ENCODE results near the gene ORMDL1. TPM values are rescaled to one million over a fixed set of nuclear protein-coding genes. Genes with fewer than 3 reads are reported as not detected.

ORMDL1 gene
- total RNA-seq, 3 donors from 2014 or later, result 41.9 to 47.2 (median 44.5) TPM

DNA sequence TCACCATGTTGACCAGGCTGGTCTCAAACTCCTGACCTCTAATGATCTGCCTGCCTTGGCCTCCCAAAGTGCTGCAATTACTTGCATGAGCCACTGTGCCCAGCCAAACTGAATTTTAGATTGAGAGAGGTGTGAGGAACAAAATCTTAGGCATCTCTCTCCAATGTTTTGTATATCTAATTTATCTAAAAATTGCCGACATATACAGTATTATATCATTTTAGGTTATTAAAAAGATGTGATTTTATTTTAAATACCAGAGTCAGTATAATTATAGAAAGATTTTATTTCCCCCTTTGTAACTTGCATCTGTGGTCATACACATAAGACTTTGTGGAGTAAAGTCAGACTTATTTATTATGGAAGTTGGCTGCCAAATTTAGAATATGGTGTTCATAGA is 10.2 kb upstream of the ORMDL1 start:
- ATAC-seq (no peak), DNase-seq (no peak)
- no peaks in the 10 kb centered on the region for H3K9me3 ChIP-seq
- intact Hi-C loops (cut with DNase I, micrococcal nuclease), result no loop called here
- no peaks in the 10 kb centered on the region for H3K4me1 ChIP-seq (ENCODE audit: low read depth)
- H3K4me3 ChIP-seq, result no peak overlapping the region
- TF ChIP-seq CTCF (IDR thresholded peaks at IDR 0.05), result no peak
- no peaks in the 10 kb centered on the region for H3K36me3 ChIP-seq (ENCODE audit: low read depth)

- TF ChIP-seq CTCF (IDR thresholded peaks at IDR 0.05), result no peak
- H3K36me3 ChIP-seq (ENCODE audit: low read depth), result no peaks in the 10 kb centered on the region
- no peaks in the 10 kb centered on the region for H3K4me1 ChIP-seq (ENCODE audit: low read depth)
- no peak overlapping the region for H3K4me3 ChIP-seq
- DNase-seq (no peak), ATAC-seq (no peak)
- intact Hi-C loops (cut with DNase I, micrococcal nuclease), result no loop called here
- H3K9me3 ChIP-seq, result no peaks in the 10 kb centered on the region
Observed at GRCh38 chr2:189791338-189792042, 7.4 kb upstream of the ORMDL1 start.

DNA sequence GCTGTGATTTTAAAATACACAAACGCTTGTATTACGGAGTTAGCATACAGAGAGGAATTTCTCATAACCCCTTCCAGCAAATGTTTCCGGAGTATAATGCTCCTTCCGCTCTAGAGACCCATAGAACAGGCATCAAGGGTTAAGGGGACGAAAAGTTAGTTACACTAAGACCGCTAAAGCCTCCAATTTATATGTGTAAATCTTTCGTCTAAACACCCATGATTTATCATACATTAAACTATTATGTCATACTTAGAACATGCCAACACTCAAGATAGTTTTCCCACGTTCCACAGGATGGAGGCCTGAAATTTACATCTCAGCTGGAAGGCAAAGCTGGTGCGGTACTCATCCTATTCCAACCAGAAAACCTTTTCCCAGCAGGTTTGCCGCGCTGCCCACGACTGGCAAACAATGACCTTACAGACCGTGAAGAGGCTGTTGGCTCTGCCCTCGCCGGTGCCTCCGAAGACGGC is 650 bp downstream of the ORMDL1 start:
- peaks cover 6% of the 10 kb centered on the region for H3K4me1 ChIP-seq (ENCODE audit: low read depth)
- H3K9me3 ChIP-seq, result no peaks in the 10 kb centered on the region
- H3K36me3 ChIP-seq (ENCODE audit: low read depth), result no peaks in the 10 kb centered on the region
- no peak for TF ChIP-seq CTCF (IDR thresholded peaks at IDR 0.05)
- H3K4me3 ChIP-seq, result peak overlapping the region; percentile 70
- DNase-seq (no peak), ATAC-seq (peak; percentile 14)
- intact Hi-C loops (cut with DNase I, micrococcal nuclease), result no loop called here

DNA sequence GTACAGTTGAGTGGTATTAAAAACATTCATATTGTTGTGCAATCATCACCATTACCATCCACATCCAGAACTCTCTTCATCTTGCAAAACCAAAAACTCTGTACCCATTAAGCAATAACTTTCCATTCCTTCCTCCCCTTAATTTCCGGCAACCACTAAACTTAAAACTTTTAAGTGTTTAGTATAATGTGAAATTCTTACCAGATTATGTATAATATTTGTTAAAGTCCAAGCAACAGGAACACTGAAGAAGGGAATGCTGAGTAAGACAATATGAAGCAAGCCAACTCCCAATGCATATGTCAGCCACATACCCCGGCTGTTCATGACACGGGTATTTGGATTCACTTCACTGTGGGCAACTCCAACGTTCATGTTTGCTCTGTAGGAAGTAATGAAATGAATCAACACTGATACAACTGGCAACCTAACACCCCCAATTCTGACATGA is 1.9 kb downstream of the ORMDL1 start:
- Histone ChIP-seq H3K9me3 (no peaks in the 10 kb centered on the region), H3K36me3 (ENCODE audit: low read depth) (no peaks in the 10 kb centered on the region), H3K4me1 (ENCODE audit: low read depth) (peaks cover 6% of the 10 kb centered on the region), H3K4me3 (no peak overlapping the region)
- TF ChIP-seq CTCF (IDR thresholded peaks at IDR 0.05), result no peak
- intact Hi-C loops (cut with DNase I, micrococcal nuclease), result no loop called here
- ATAC-seq, result no peak
- no peak for DNase-seq

DNA sequence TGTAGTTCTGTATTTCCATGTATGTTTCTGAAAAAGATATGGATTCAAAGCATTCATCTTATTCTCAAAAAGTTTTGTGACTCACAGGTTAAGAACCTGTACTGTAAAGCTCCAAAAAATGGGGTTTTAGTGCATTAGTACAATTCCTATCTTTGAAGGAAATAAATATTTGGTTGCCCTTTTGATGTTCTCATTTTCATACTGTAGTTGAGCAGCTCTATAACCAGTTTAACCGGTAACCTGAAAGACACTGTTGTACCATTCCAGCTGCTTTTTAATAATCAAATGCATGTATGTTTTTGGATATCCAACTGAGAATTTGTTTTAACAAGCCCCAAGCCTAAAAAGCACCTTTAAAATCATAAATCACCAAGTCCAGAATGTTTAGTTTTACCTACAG is 11.9 kb downstream of the ORMDL1 start:
- DNase-seq (no peak), ATAC-seq (no peak)
- no peaks in the 10 kb centered on the region for H3K4me1 ChIP-seq (ENCODE audit: low read depth)
- no peaks in the 10 kb centered on the region for H3K9me3 ChIP-seq
- TF ChIP-seq CTCF (IDR thresholded peaks at IDR 0.05), result no peak
- H3K4me3 ChIP-seq, result no peak overlapping the region
- no peaks in the 10 kb centered on the region for H3K36me3 ChIP-seq (ENCODE audit: low read depth)
- intact Hi-C loops (cut with DNase I, micrococcal nuclease), result no loop called here

Measured in mucosa of descending colon (tissue), 3 donors.